Left hindlimb (tissue), 1 donor: ENCODE measurements around the gene C11orf71.

Experiments used
- DNase-seq: peaks from one replicate; pipeline ENCODE4 v3.0.0-alpha.2; 2018

C11orf71 gene

GRCh38 chr11:114353443-114353842 lies 46.9 kb downstream of the C11orf71 start:
- no peak for DNase-seq

DNA sequence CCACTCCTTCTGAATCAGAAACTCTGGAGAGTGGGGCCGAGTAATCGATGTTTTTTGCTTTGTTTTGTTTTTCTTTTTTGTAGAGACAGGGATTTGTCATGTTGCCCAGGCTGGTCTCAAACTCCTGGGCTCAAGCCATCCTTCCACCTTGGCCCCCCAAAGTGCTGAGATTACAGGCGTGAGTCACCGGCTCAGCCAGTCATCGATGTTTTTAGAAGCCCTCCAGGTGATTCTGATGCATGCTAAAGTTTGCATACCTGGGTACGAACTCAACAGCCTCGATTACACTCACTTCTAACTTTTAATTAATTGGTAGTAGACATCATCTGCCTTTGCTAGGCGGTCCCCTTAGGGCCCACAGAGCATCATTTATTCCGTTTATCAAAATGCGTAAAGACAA lies 50.3 kb downstream of the C11orf71 start:
- DNase-seq, result no peak
